Measurements from ENCODE around the gene CPA4.

GRCh38 chr7:130362251-130362816 lies 69.4 kb downstream of the CPA4 start:
- TF ChIP-seq CTCF (IDR thresholded peaks at IDR 0.05) (no peak), POLR2A (IDR thresholded peaks at IDR 0.05) (no peak), EP300 (IDR thresholded peaks at IDR 0.05; ENCODE audit: low read depth) (no peak)

All from transverse colon (tissue), 3 donors.